GM12892 (cell line): ENCODE results near the gene ATPAF1.

Experiments
- POLR2A ChIP-seq: IDR thresholded peaks from 2 replicates; pipeline ENCODE4 v1.6.1; 2011; ENCODE audit warnings: low read depth, low read length, control low read depth
- POLR2AphosphoS5 ChIP-seq: IDR thresholded peaks from 2 replicates; pipeline ENCODE4 v1.6.1; 2011; ENCODE audit warnings: low read depth, low read length, control low read depth
- TAF1 ChIP-seq: IDR thresholded peaks from 2 replicates; pipeline ENCODE4 v1.6.1; 2011; ENCODE audit warnings: low read depth, mild to moderate bottlenecking, control low read depth, low read length, borderline replicate concordance

DNA sequence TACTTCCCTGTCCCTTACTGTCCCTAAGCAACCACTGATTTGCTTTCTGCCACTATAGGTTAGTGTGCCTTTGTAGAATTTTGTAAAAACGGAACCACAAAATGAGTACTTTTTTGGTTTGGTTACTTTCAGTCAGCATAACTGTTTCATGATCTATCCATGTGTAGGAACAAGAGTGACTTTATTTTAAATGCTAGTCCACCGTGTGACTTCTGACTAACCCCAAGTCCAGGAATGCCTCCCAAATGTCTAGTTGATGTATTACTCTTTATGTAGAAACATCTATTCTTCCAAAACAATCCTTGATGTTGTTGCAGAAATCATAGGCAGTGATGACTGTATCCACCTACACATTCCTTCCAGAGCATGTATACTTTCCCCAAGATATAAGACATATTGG is 21.3 kb downstream of the ATPAF1 start:
- no peak for TF ChIP-seq POLR2AphosphoS5
- no peak for TF ChIP-seq POLR2A
- no peak for TF ChIP-seq TAF1
